ENCODE data around the gene MSMB. TPM values are rescaled to one million over a fixed set of nuclear protein-coding genes. Genes with fewer than 3 reads are reported as not detected.

The MSMB gene
- total and polyA plus RNA-seq, 2 of the 8 experiments (the other 6 are each of a cell fraction or from before 2014, with no cell fraction given): not detected

DNA sequence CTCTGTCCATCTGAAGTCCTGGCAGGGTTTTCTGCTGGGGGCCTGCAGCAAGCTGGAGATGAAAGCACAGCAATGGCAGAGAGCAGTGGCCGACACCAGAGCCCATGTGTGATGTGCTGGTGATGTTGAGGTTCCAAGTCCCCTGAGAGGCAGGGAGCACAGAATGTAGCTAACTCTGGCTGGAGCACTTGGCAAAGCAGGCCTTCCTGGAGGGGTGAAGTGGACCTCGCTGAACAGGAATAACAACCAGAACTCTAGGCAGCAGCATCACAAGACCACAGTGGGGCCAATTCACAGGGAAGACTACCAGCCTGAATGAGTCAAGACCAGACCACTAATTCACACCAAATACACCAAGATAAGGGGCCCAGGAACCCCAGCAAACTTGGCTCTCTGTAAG, 22.8 kb upstream of the MSMB start:
- Histone ChIP-seq H4K20me1 (replicated peaks in 1 of 2; ENCODE audit: control insufficient read depth in 1 of 2, insufficient read depth in 2 of 2, low read length in 2 of 2) (no peaks in the 10 kb centered on the region), H2BK5ac (ENCODE audit: low read depth, low read length) (no peak overlapping the region), H3K18ac (ENCODE audit: extremely low read depth, low read length) (no peak overlapping the region), H2BK120ac (replicated peaks; ENCODE audit: low read depth, low read length) (no peak overlapping the region), H3K9me3 (ENCODE audit: insufficient read depth in 2 of 2, low read depth in 1 of 2, low read length in 1 of 2) (no peaks in the 10 kb centered on the region), H3K79me1 (ENCODE audit: low read depth, low read length) (no peaks in the 10 kb centered on the region), H3K9ac (replicated peaks in 1 of 4; ENCODE audit: extremely low read depth in 1 of 4, low read depth in 3 of 4, low read length in 3 of 4) (no peak overlapping the region), H3K4me1 (replicated peaks in 1 of 4; ENCODE audit: control insufficient read depth in 3 of 4, insufficient read depth in 4 of 4, low read length in 3 of 4) (no peaks in the 10 kb centered on the region), H3K23me2 (ENCODE audit: low read depth, low read length) (no peaks in the 10 kb centered on the region), H2BK12ac (ENCODE audit: low read depth, low read length) (no peak overlapping the region), H3K14ac (ENCODE audit: insufficient read length) (no peak overlapping the region), H2BK15ac (ENCODE audit: low read length) (no peak overlapping the region), H2BK20ac (ENCODE audit: low read length) (no peak overlapping the region), H2AK5ac (ENCODE audit: low read depth, low read length) (no peak overlapping the region), H2AFZ (ENCODE audit: low read length) (no peak overlapping the region), H3K4me2 (ENCODE audit: insufficient read depth in 1 of 2, low read depth in 2 of 2, low read length in 2 of 2) (no peak overlapping the region), H4K8ac (ENCODE audit: extremely low read depth, insufficient read depth, low read length) (no peak overlapping the region), H4K5ac (ENCODE audit: insufficient read length, low read depth, low read length) (no peak overlapping the region), H4K91ac (replicated peaks; ENCODE audit: insufficient read length, low read length) (no peak overlapping the region), H3K79me2 (ENCODE audit: control insufficient read depth in 1 of 2, insufficient read depth in 2 of 2, low read length in 2 of 2) (no peaks in the 10 kb centered on the region), H3K56ac (replicated peaks; ENCODE audit: insufficient read length, low read depth, low read length) (no peak overlapping the region), H3K23ac (ENCODE audit: insufficient read length) (no peak overlapping the region), H3K27me3 (replicated peaks in 1 of 4; ENCODE audit: control insufficient read depth in 3 of 4, extremely low read depth in 1 of 4, insufficient read depth in 3 of 4, low read length in 3 of 4) (no peaks in the 10 kb centered on the region), H3K27ac (ENCODE audit: low read depth, low read length) (no peak overlapping the region), H3K36me3 (ENCODE audit: control insufficient read depth in 2 of 4, insufficient read depth in 4 of 4, low read length in 3 of 4) (no peaks in the 10 kb centered on the region), H3K4me3 (ENCODE audit: extremely low read depth in 1 of 4, insufficient read depth in 2 of 4, low read depth in 3 of 4, low read length in 4 of 4) (no peak overlapping the region), H3K4ac (replicated peaks; ENCODE audit: insufficient read length, low read depth, low read length) (no peak overlapping the region)
- ChIA-PET CTCF (ENCODE audit: partially characterized antibody) (interaction anchor here (0.7 kb wide), 1 partner anchor 8 kb away, joined by 3 read pairs; no protein-coding TSS in a partner anchor), POLR2A (ENCODE audit: partially characterized antibody) (no interaction called here)
- 81% methylated on average over 2 of the region's 2 CpGs; no CpG with 5 or more reads in 1 of the 2 experiments for WGBS, 2 experiments (ENCODE audit: extremely low coverage in 1 of 2, insufficient coverage in 1 of 2, insufficient read length in 1 of 2, insufficient replicate concordance in 2 of 2, low coverage in 1 of 2, low lambda C conversion rate in 2 of 2, missing lambda C conversion rate in 1 of 2)
- FAIRE-seq (no peak), DNase-seq (ENCODE audit: low read depth in 1 of 2, low spot score in 2 of 2) (no peak)
- TF ChIP-seq SP2 (IDR thresholded peaks at IDR 0.05; ENCODE audit: low read length) (no peak), NRF1 (IDR thresholded peaks at IDR 0.05; ENCODE audit: low read depth, low read length) (no peak), KDM4A (IDR thresholded peaks at IDR 0.05; ENCODE audit: low read depth, low read length, severe bottlenecking) (no peak), TBP (IDR thresholded peaks at IDR 0.05; ENCODE audit: low read depth, low read length) (no peak), POLR2A (IDR thresholded peaks at IDR 0.05; ENCODE audit: control extremely low read depth in 1 of 2, low read depth in 2 of 2, low read length in 2 of 2) (no peak), RNF2 (IDR thresholded peaks at IDR 0.05; ENCODE audit: borderline replicate concordance, low read depth, low read length, missing control alignments, poor library complexity, severe bottlenecking) (no peak), POU5F1 (IDR thresholded peaks at IDR 0.05; ENCODE audit: low read depth, low read length) (no peak), SUZ12 (IDR thresholded peaks at IDR 0.05; ENCODE audit: low read length) (no peak), FOSL1 (IDR thresholded peaks at IDR 0.05; ENCODE audit: insufficient read depth, low read depth, low read length) (no peak)
- TF ChIP-seq, protein P1, sequence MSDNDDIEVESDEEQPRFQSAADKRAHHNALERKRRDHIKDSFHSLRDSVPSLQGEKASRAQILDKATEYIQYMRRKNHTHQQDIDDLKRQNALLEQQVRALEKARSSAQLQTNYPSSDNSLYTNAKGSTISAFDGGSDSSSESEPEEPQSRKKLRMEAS (IDR thresholded peaks at IDR 0.05): no peak
- TF ChIP-seq, protein P2, sequence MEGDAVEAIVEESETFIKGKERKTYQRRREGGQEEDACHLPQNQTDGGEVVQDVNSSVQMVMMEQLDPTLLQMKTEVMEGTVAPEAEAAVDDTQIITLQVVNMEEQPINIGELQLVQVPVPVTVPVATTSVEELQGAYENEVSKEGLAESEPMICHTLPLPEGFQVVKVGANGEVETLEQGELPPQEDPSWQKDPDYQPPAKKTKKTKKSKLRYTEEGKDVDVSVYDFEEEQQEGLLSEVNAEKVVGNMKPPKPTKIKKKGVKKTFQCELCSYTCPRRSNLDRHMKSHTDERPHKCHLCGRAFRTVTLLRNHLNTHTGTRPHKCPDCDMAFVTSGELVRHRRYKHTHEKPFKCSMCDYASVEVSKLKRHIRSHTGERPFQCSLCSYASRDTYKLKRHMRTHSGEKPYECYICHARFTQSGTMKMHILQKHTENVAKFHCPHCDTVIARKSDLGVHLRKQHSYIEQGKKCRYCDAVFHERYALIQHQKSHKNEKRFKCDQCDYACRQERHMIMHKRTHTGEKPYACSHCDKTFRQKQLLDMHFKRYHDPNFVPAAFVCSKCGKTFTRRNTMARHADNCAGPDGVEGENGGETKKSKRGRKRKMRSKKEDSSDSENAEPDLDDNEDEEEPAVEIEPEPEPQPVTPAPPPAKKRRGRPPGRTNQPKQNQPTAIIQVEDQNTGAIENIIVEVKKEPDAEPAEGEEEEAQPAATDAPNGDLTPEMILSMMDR (IDR thresholded peaks at IDR 0.05; ENCODE audit: control extremely low read depth in 1 of 3, insufficient read depth in 1 of 3, low read depth in 1 of 3, low read length in 3 of 3): no peak

Measured in H1 (cell line).